GM21786 (cell line): ENCODE measurements around the gene MAPRE3.

ENCODE experiments used
- ATAC-seq: cut with Tn5 transposase; IDR thresholded peaks from one replicate; pipeline ENCODE4 v1.9.1; 2021; ENCODE audit not compliant: unreplicated experiment

Gene MAPRE3

DNA sequence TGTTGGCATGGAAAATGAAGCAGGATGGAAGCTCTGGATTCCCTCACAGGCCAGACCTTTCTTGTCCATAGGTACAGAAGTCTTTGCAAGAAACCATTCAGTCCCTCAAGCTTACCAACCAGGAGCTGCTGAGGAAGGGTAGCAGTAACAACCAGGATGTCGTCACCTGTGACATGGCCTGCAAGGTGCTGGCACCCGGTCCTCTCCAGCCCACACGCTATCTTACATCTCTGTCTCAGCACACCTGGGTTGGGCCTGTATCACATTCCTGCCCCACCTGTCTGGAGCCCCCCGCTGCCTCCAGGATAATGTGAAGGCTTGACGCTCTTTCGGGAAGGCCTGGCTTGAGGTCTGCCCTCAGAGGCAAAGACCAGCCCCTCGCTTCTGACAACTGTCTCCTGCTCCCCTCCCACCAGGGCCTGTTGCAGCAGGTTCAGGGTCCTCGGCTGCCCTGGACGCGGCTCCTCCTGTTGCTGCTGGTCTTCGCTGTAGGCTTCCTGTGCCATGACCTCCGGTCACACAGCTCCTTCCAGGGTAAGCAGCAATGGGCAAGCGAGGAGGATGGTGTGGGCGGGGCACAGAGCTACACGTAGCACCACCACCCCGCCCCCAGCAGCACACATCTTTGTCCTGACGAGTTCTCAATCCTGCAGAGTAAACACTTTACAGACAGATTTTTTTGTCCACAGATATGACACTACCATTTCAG lies 68.3 kb downstream of the MAPRE3 start:
- no peak for ATAC-seq

DNA sequence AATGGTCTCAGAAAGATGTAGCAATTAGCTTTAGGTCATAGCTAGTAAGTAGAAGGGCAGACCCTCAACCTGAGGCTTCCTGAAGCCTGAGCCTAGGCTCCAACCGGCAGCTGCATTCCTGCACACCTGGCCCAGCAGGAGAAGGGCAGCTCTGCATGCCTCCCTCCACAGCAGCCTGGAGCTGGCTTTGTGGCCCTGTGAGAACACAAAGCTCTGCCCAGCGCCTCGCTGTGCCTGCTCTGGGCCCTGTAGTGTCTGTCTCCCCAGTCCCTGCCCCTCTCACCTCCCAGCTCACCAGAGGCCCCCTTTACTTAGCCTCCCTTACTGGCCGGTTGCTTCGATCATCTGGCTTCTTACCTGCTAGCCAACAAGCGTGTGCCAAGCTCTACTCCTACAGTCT lies 69.0 kb downstream of the MAPRE3 start:
- no peak for ATAC-seq

DNA sequence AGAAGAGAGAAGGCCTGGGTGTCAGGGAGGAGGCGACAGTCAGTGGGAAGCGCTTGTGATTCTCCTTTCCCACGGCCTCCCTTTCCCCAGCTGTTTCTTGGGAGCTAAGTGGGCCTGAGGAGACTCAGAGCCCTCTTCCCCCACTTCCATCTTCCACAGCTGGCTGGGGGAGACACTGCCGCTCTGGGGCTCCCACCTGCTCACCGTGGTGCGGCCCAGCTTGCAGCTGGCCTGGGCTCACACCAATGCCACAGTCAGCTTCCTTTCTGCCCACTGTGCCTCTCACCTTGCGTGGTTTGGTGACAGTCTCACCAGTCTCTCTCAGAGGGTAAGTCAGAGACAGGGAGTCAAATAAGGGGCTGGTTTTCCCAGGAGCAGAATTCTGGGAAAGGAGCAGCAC lies 69.4 kb downstream of the MAPRE3 start:
- no peak for ATAC-seq

GRCh38 chr2:27040282-27040681 lies 69.8 kb downstream of the MAPRE3 start:
- ATAC-seq = no peak

GRCh38 chr2:27041752-27042151 lies 71.3 kb downstream of the MAPRE3 start:
- peak; percentile 27 for ATAC-seq

DNA sequence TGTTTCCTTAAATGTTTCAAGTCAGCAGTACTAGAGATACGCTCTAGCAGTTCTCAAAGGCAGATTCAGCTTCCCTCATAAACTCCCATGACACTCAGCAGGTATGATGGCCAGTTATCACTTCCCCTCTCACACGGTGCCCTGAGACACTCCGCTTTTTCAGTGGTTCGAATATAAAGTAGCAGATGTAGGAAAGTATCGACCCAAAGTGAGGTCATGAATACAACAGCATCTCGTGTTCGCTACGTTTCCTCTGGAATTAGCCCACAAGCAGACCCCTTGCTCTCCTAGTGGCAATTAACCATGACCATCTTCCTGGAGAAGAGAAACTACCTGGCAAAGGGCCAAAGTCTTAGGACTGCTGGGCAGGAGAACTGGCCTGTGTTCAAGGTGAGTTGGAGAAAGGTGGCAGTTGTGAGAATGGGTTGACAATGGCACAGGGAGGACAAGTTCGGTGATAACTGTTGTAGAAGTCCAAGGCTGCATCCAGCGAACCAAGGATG lies 71.8 kb downstream of the MAPRE3 start:
- peak; percentile 86 for ATAC-seq

- ATAC-seq = no peak
Measured at GRCh38 chr2:27042985-27043634, 72.7 kb downstream of the MAPRE3 start.

- peak; percentile 18 for ATAC-seq
Measured at GRCh38 chr2:27049422-27050280, 79.2 kb downstream of the MAPRE3 start.

GRCh38 chr2:27050281-27050995 lies 80.0 kb downstream of the MAPRE3 start:
- peak; percentile 36 for ATAC-seq

DNA sequence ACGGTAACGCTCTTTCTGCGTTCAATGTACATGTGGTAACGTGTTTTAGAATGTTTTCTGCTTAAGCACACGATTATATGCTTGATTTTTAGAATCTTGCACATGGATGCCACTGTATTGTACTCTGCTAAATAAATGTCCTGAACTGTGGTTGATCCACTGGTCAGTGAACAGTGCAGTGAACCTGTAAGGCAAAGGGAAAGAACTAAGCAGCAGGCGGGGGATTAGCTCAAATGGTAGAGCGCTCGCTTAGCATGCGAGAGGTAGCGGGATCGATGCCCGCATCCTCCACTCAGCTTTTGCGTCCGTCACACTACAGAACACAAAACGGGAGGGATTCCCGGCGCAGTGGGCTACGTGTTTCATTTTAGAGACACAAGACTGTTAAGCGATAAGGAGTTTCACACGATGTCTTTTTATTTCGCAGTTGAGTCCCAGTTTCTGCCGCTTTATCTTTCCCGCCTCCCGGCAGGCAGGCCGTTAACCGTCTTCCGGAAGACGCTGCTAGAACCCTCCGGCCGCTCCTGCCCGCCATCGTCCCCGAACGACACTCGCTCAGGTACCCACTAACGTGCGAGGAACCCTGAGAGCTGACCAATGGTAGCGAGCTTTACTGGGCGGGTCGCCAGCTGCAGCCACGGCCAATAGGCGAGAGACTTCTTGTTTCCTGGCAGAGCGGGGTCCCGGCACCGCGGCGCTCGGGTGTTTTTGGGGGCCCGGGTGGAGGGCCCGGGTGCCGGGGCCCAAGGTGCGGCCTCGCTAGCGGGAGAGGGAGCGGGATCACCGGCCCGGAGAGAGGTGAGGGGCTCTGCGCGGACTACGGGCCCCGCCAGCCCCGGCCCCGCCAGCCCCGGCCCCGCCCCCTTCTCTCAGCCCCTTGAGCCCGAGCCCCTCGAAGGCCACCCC lies 80.8 kb downstream of the MAPRE3 start, which contains the start of gene AGBL5:
Gene AGBL5 (plus strand): TSS at position 673 of the 906 bp plus-strand sequence. CDS start 1,291 bp downstream, outside the sequence.
- peak; percentile 67 for ATAC-seq

DNA sequence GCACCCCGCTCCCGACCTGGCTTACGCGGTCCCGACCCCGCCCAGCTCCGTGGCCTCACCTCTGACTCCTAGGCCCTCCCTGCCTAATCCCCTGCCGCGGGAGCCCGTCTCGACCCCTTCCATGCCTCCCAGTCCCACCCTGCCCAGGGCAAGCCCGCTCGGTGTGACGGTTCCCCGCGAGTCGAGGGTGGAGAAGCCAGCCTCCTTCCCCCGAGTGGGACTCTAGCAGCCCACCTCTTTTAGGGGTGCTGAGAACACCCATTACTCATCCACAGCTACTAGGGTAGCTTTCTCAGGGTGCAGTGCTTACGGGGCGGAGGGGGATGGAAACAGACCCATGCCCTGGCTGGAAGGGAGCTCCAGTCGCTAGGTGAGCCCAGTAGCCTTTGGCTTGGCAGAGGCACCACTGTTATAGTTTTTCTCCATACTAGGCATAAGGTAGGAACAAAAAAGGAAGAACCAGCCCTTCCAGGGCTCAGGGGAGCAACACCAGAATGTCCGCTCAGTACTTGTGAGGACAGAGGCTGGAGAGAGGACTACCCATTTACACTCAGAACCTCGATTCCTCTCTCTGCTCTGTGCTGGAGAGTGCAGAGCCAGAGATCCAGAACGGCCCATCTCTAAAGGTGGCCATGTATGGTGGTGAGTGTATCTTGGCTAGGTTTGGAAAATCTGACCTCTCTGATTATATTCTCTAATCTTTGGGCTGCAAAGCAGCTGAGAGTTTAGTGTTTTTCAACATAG lies 81.6 kb downstream of the MAPRE3 start:
- ATAC-seq = no peak

GRCh38 chr2:27053321-27053720 lies 82.9 kb downstream of the MAPRE3 start:
- ATAC-seq = no peak

- ATAC-seq = no peak
Measured at GRCh38 chr2:27053776-27054175, 83.3 kb downstream of the MAPRE3 start.

GRCh38 chr2:27054721-27055120 lies 84.3 kb downstream of the MAPRE3 start:
- no peak for ATAC-seq

- ATAC-seq = no peak
Measured at GRCh38 chr2:27057184-27057583, 86.7 kb downstream of the MAPRE3 start.

GRCh38 chr2:27058210-27058609 lies 87.8 kb downstream of the MAPRE3 start:
- ATAC-seq = no peak

GRCh38 chr2:27059141-27059820 lies 88.8 kb downstream of the MAPRE3 start:
- ATAC-seq = no peak

DNA sequence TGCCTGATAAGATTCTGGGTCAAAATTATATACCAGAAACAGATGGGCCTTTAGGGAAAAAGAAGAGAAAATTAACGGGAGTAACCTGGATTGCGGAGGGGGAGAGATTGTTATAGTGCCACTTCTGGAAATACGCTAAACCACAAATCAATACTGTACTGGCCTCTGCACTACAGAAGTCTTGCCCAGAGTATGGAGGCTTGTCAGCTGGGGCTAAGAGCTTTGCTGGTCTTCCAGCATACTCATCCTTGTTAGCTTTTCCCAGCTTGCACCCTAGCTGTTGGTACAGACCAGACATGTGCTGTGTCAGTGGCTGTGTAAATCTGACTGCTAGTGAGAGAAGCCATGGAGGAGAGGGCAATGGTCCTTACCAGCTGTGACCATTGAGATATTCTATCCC lies 89.9 kb downstream of the MAPRE3 start:
- no peak for ATAC-seq

GRCh38 chr2:27065128-27065527 lies 94.7 kb downstream of the MAPRE3 start:
- ATAC-seq = no peak
